Memory B cell (primary cell): ENCODE results near the gene C22orf15.

ENCODE experiments used
- ATAC-seq: fragments of 150-1000 bp; cut with Tn5 transposase; 2 replicates; pipeline ENCODE4 v1.10.0; 2021; ENCODE audit warnings: low read depth, mild to moderate bottlenecking, moderate library complexity
- DNase-seq, 2 donors: peaks; one replicate each; pipeline ENCODE4 v3.0.0; 2022; ENCODE audit warnings: low spot score in 2 of 2
- H3K27ac Mint-ChIP-seq: one replicate; pipeline ENCODE4 v1.8.0; 2022; ENCODE audit warnings: mild to moderate bottlenecking, moderate library complexity, mixed read lengths
- H3K27me3 Mint-ChIP-seq: one replicate; pipeline ENCODE4 v1.8.0; 2022; ENCODE audit warnings: mixed read lengths
- H3K36me3 Mint-ChIP-seq: one replicate; pipeline ENCODE4 v1.8.0; 2022; ENCODE audit warnings: mild to moderate bottlenecking, mixed read lengths
- H3K4me1 Mint-ChIP-seq: one replicate; pipeline ENCODE4 v1.8.0; 2022; ENCODE audit warnings: mixed read lengths
- H3K4me3 Mint-ChIP-seq: one replicate; pipeline ENCODE4 v1.8.0; 2022; ENCODE audit warnings: mild to moderate bottlenecking, moderate library complexity, mixed read lengths
- H3K9me3 Mint-ChIP-seq: one replicate; pipeline ENCODE4 v1.8.0; 2022; ENCODE audit warnings: mixed read lengths

C22orf15 gene

GRCh38 chr22:23754980-23755636 lies 7.7 kb upstream of the C22orf15 start:
- peak overlapping the region; percentile 56 for H3K4me3 Mint-ChIP-seq
- ATAC-seq, result no peak
- no peak for DNase-seq
- H3K36me3 Mint-ChIP-seq, result peaks cover 2% of the 10 kb centered on the region
- H3K4me1 Mint-ChIP-seq, result peaks cover 35% of the 10 kb centered on the region
- no peaks in the 10 kb centered on the region for H3K27me3 Mint-ChIP-seq
- peak overlapping the region; percentile 65 for H3K27ac Mint-ChIP-seq
- no peaks in the 10 kb centered on the region for H3K9me3 Mint-ChIP-seq

GRCh38 chr22:23755711-23756110 lies 7.1 kb upstream of the C22orf15 start:
- H3K27me3 Mint-ChIP-seq, result no peaks in the 10 kb centered on the region
- H3K4me1 Mint-ChIP-seq, result peaks cover 36% of the 10 kb centered on the region
- peak overlapping the region; percentile 65 for H3K27ac Mint-ChIP-seq
- peaks cover 6% of the 10 kb centered on the region for H3K36me3 Mint-ChIP-seq
- no peak overlapping the region for H3K4me3 Mint-ChIP-seq
- ATAC-seq, result no peak
- no peaks in the 10 kb centered on the region for H3K9me3 Mint-ChIP-seq
- DNase-seq, result no peak

GRCh38 chr22:23756891-23757290 lies 5.9 kb upstream of the C22orf15 start:
- H3K4me3 Mint-ChIP-seq, result no peak overlapping the region
- peaks cover 38% of the 10 kb centered on the region for H3K4me1 Mint-ChIP-seq
- peaks cover 9% of the 10 kb centered on the region for H3K36me3 Mint-ChIP-seq
- no peak overlapping the region for H3K27ac Mint-ChIP-seq
- H3K9me3 Mint-ChIP-seq, result no peaks in the 10 kb centered on the region
- no peak for ATAC-seq
- no peak for DNase-seq
- no peaks in the 10 kb centered on the region for H3K27me3 Mint-ChIP-seq

- H3K36me3 Mint-ChIP-seq, result peaks cover 6% of the 10 kb centered on the region
- no peaks in the 10 kb centered on the region for H3K27me3 Mint-ChIP-seq
- ATAC-seq (no peak), DNase-seq (no peak)
- H3K27ac Mint-ChIP-seq, result no peak overlapping the region
- H3K9me3 Mint-ChIP-seq, result no peaks in the 10 kb centered on the region
- no peak overlapping the region for H3K4me3 Mint-ChIP-seq
- peaks cover 41% of the 10 kb centered on the region for H3K4me1 Mint-ChIP-seq
Measured at GRCh38 chr22:23759566-23759965, 3.2 kb upstream of the C22orf15 start.

GRCh38 chr22:23760056-23760455 lies 2.7 kb upstream of the C22orf15 start:
- Mint-ChIP-seq H3K9me3 (no peaks in the 10 kb centered on the region), H3K36me3 (peaks cover 6% of the 10 kb centered on the region), H3K27ac (peak overlapping the region; percentile 64), H3K27me3 (no peaks in the 10 kb centered on the region), H3K4me3 (no peak overlapping the region), H3K4me1 (peaks cover 42% of the 10 kb centered on the region)
- no peak for DNase-seq
- no peak for ATAC-seq

GRCh38 chr22:23763579-23763945 lies 772 bp downstream of the C22orf15 start:
- peak overlapping the region; percentile 61 for H3K4me3 Mint-ChIP-seq
- no peaks in the 10 kb centered on the region for H3K9me3 Mint-ChIP-seq
- H3K27ac Mint-ChIP-seq, result peak overlapping the region; percentile 41
- ATAC-seq (peak; percentile 11), DNase-seq (no peak)
- H3K36me3 Mint-ChIP-seq, result peaks cover 6% of the 10 kb centered on the region
- H3K27me3 Mint-ChIP-seq, result no peaks in the 10 kb centered on the region
- peaks cover 41% of the 10 kb centered on the region for H3K4me1 Mint-ChIP-seq

- no peaks in the 10 kb centered on the region for H3K9me3 Mint-ChIP-seq
- peak overlapping the region; percentile 61 for H3K4me3 Mint-ChIP-seq
- DNase-seq (no peak), ATAC-seq (no peak)
- peaks cover 6% of the 10 kb centered on the region for H3K36me3 Mint-ChIP-seq
- H3K27me3 Mint-ChIP-seq, result no peaks in the 10 kb centered on the region
- H3K27ac Mint-ChIP-seq, result peak overlapping the region; percentile 41
- peaks cover 41% of the 10 kb centered on the region for H3K4me1 Mint-ChIP-seq
Measured at GRCh38 chr22:23763954-23764353, 1.2 kb downstream of the C22orf15 start.

- H3K4me1 Mint-ChIP-seq, result peaks cover 45% of the 10 kb centered on the region
- no peak for ATAC-seq
- H3K4me3 Mint-ChIP-seq, result peak overlapping the region; percentile 62
- no peaks in the 10 kb centered on the region for H3K27me3 Mint-ChIP-seq
- peaks cover 5% of the 10 kb centered on the region for H3K36me3 Mint-ChIP-seq
- no peak for DNase-seq
- H3K27ac Mint-ChIP-seq, result no peak overlapping the region
- no peaks in the 10 kb centered on the region for H3K9me3 Mint-ChIP-seq
Measured at GRCh38 chr22:23764899-23765881, 2.4 kb downstream of the C22orf15 start.

- peaks cover 47% of the 10 kb centered on the region for H3K4me1 Mint-ChIP-seq
- no peaks in the 10 kb centered on the region for H3K27me3 Mint-ChIP-seq
- DNase-seq, result no peak
- no peak overlapping the region for H3K27ac Mint-ChIP-seq
- no peaks in the 10 kb centered on the region for H3K9me3 Mint-ChIP-seq
- no peak for ATAC-seq
- H3K4me3 Mint-ChIP-seq, result peak overlapping the region; percentile 88
- no peaks in the 10 kb centered on the region for H3K36me3 Mint-ChIP-seq
Measured at GRCh38 chr22:23767303-23767672, 4.5 kb downstream of the C22orf15 start.

- ATAC-seq, result peak; percentile 71
- Mint-ChIP-seq H3K4me3 (peak within 1 kb of the TSS; percentile 88), H3K4me1 (peaks cover 43% of the 10 kb centered on the region), H3K9me3 (no peaks in the 10 kb centered on the region), H3K27ac (peak within 1 kb of the TSS; percentile 75), H3K27me3 (no peaks in the 10 kb centered on the region), H3K36me3 (no peaks in the 10 kb centered on the region)
- peak; percentile 72 to 84 for DNase-seq
Measured at GRCh38 chr22:23767673-23768548, 5.1 kb downstream of the C22orf15 start, which contains the start of gene CHCHD10. Gene CHCHD10 (minus strand): TSS chr22:23767972. CDS start chr22:23767874, 98 bp downstream.

- Mint-ChIP-seq H3K9me3 (no peaks in the 10 kb centered on the region), H3K4me3 (peak overlapping the region; percentile 38), H3K36me3 (no peaks in the 10 kb centered on the region), H3K27ac (no peak overlapping the region), H3K4me1 (peaks cover 37% of the 10 kb centered on the region), H3K27me3 (no peaks in the 10 kb centered on the region)
- DNase-seq, result no peak
- no peak for ATAC-seq
Measured at GRCh38 chr22:23769321-23769965, 6.7 kb downstream of the C22orf15 start.

GRCh38 chr22:23772315-23772648 lies 9.5 kb downstream of the C22orf15 start:
- Mint-ChIP-seq H3K27ac (no peak overlapping the region), H3K9me3 (no peaks in the 10 kb centered on the region), H3K27me3 (no peaks in the 10 kb centered on the region), H3K36me3 (no peaks in the 10 kb centered on the region), H3K4me3 (peak overlapping the region; percentile 79), H3K4me1 (peaks cover 29% of the 10 kb centered on the region)
- DNase-seq (no peak), ATAC-seq (no peak)

- DNase-seq (peak in 1 of 2 donors; percentile 30), ATAC-seq (peak; percentile 44)
- Mint-ChIP-seq H3K9me3 (no peaks in the 10 kb centered on the region), H3K36me3 (no peaks in the 10 kb centered on the region), H3K4me3 (peak within 1 kb of the TSS; percentile 79), H3K27ac (no peak within 1 kb of the TSS), H3K4me1 (peaks cover 29% of the 10 kb centered on the region), H3K27me3 (no peaks in the 10 kb centered on the region)
Measured at GRCh38 chr22:23772649-23773473, 10.1 kb downstream of the C22orf15 start, which contains the start of gene MMP11. Gene MMP11 (plus strand): TSS chr22:23772849. CDS start chr22:23772871, 22 bp downstream.
